Stimulated activated CD4-positive, alpha-beta T cell treated with anti-CD3 and anti-CD28 coated beads, Interleukin-15, amount 100 ng/mL, for 48 hours (primary cell): Measurements from ENCODE around the gene STXBP5L.
"Not testable (repeated sequence)": the region's sequence is repeated elsewhere in the genome, so short reads cannot be mapped to it uniquely, and the experiment has no call there.

Experiments
- DNase-seq, 2 donors: peaks; one replicate each; pipeline ENCODE4 v3.0.0-alpha.2; 2020; ENCODE audit warnings: low read depth in 2 of 2

Gene STXBP5L

GRCh38 chr3:121018917-121019321 lies 110.9 kb downstream of the STXBP5L start:
- no peak for DNase-seq

GRCh38 chr3:121063628-121064027 lies 155.6 kb downstream of the STXBP5L start:
- DNase-seq: no peak

GRCh38 chr3:121064121-121064520 lies 156.1 kb downstream of the STXBP5L start:
- DNase-seq: no peak

- DNase-seq: no peak
Measured at GRCh38 chr3:121072133-121072532, 164.1 kb downstream of the STXBP5L start.

GRCh38 chr3:121073011-121073410 lies 165.0 kb downstream of the STXBP5L start:
- DNase-seq: no peak

GRCh38 chr3:121075191-121075590 lies 167.2 kb downstream of the STXBP5L start:
- no peak for DNase-seq

- not testable (repeated sequence) for DNase-seq
Measured at GRCh38 chr3:121078378-121079101, 170.5 kb downstream of the STXBP5L start.

- no peak for DNase-seq
Measured at GRCh38 chr3:121096953-121097352, 188.9 kb downstream of the STXBP5L start.

GRCh38 chr3:121111086-121111485 lies 203.1 kb downstream of the STXBP5L start:
- DNase-seq: not testable (repeated sequence)

- DNase-seq: no peak
Measured at GRCh38 chr3:121111914-121112612, 204.1 kb downstream of the STXBP5L start.

- no peak for DNase-seq
Measured at GRCh38 chr3:121126033-121126706, 218.2 kb downstream of the STXBP5L start.

GRCh38 chr3:121126707-121127035 lies 218.7 kb downstream of the STXBP5L start:
- DNase-seq: no peak

GRCh38 chr3:121152573-121152972 lies 244.6 kb downstream of the STXBP5L start:
- DNase-seq: no peak

- DNase-seq: no peak
Measured at GRCh38 chr3:121153851-121154250, 245.8 kb downstream of the STXBP5L start.

GRCh38 chr3:121155028-121155427 lies 247.0 kb downstream of the STXBP5L start:
- no peak for DNase-seq

GRCh38 chr3:121165397-121165837 lies 257.4 kb downstream of the STXBP5L start:
- DNase-seq: no peak

- DNase-seq: no peak
Measured at GRCh38 chr3:121167374-121168139, 259.6 kb downstream of the STXBP5L start.

- DNase-seq: no peak
Measured at GRCh38 chr3:121175083-121175482, 267.1 kb downstream of the STXBP5L start.

- not testable (repeated sequence) for DNase-seq
Measured at GRCh38 chr3:121190626-121191025, 282.6 kb downstream of the STXBP5L start.

- DNase-seq: no peak
Measured at GRCh38 chr3:121202573-121202972, 294.6 kb downstream of the STXBP5L start.

GRCh38 chr3:121223116-121223515 lies 315.1 kb downstream of the STXBP5L start:
- no peak for DNase-seq

- no peak for DNase-seq
Measured at GRCh38 chr3:121228971-121229370, 321.0 kb downstream of the STXBP5L start.
